Prostate gland (tissue), 2 donors: ENCODE measurements around the gene MAPKAPK3. TPM values are rescaled to one million over a fixed set of nuclear protein-coding genes. Genes with fewer than 3 reads are reported as not detected.

ENCODE experiments used
- DNase-seq: peaks from one replicate; pipeline ENCODE4 v3.0.0-alpha.2; 2019; ENCODE audit warnings: low spot score
- H3K27ac ChIP-seq, 2 donors: fragments of 200-600 bp; sonication (generic); 2 replicates each; pipeline ENCODE4 v1.5.1; 2017 to 2019
- H3K27me3 ChIP-seq: fragments of 200-600 bp; sonication (generic); replicated peaks from 2 replicates; pipeline ENCODE4 v1.5.1; 2019; ENCODE audit not compliant: insufficient read depth
- H3K36me3 ChIP-seq, 2 donors: fragments of 200-600 bp; sonication (generic); 1 replicate in 1 of 2; 2 replicates in 1 of 2; pipeline versions ENCODE4 v1.5.1 to v1.8.1; 2017 to 2019
- H3K4me1 ChIP-seq: fragments of 200-600 bp; sonication (generic); replicated peaks from 2 replicates; pipeline ENCODE4 v1.5.1; 2019
- H3K4me3 ChIP-seq, 2 donors: fragments of 200-600 bp; sonication (generic); 2 replicates each; pipeline ENCODE4 v1.5.1; 2017 to 2019
- H3K9me3 ChIP-seq: fragments of 200-600 bp; sonication (generic); 2 replicates; pipeline ENCODE4 v1.5.1; 2017
- CTCF ChIP-seq, 4 experiments: fragments of 200-600 bp in 2 of 4; fragments of 450-650 bp in 2 of 4; sonication (generic) in 2 of 4; IDR thresholded peaks; 1 replicate in 3 of 4; 2 replicates in 1 of 4; pipeline ENCODE4 v1.5.1; 2016 to 2019; ENCODE audit warnings: antibody characterized with exemption in 4 of 4, mild to moderate bottlenecking in 2 of 4, moderate library complexity in 2 of 4
- POLR2A ChIP-seq: fragments of 450-650 bp; IDR thresholded peaks from one replicate; pipeline ENCODE4 v1.6.1; 2016; ENCODE audit warnings: antibody characterized with exemption, mild to moderate bottlenecking
- POLR2AphosphoS5 ChIP-seq: sonication (generic); formaldehyde crosslinking; IDR thresholded peaks from one replicate; pipeline ENCODE4 v1.6.1; 2017; ENCODE audit warnings: antibody characterized with exemption
- WGBS: methylation state at CpG from one replicate; pipeline ENCODE4 v1.1.5; 2018; 5-methylcytosine and 5-hydroxymethylcytosine counted together
- intact Hi-C: fragments of 100-400 bp; cut with DNase I; formaldehyde crosslinking; loops from one replicate; pipeline ENCODE4 v1.14.2; 2022
- total RNA-seq, 2 donors: library from RNA; depleted of rRNA; stranded (reverse); fragments of >200 nt; gene quantifications; one replicate each; pipeline ENCODE4 v1.1.0, GENCODE V29; 2016

MAPKAPK3 gene
- total RNA-seq, 2 donors from 2014 or later = 33.2 to 52.3 TPM

GRCh38 chr3:50574444-50574831 lies 42.5 kb upstream of the MAPKAPK3 start:
- intact Hi-C loops = no loop called here
- H3K4me3 ChIP-seq = no peak overlapping the region

GRCh38 chr3:50575372-50575771 lies 41.6 kb upstream of the MAPKAPK3 start:
- H3K36me3 ChIP-seq = no peaks in the 10 kb centered on the region
- no peaks in the 10 kb centered on the region for H3K9me3 ChIP-seq
- no peaks in the 10 kb centered on the region for H3K4me1 ChIP-seq
- DNase-seq = no peak
- TF ChIP-seq POLR2AphosphoS5 (no peak), CTCF (IDR thresholded peaks at IDR 0.05) (no peak), POLR2A (no peak)
- intact Hi-C loops = no loop called here
- WGBS = 92% methylated on average over 6 of the region's 6 CpGs
- no peak overlapping the region for H3K27ac ChIP-seq
- no peaks in the 10 kb centered on the region for H3K27me3 ChIP-seq
- H3K4me3 ChIP-seq = no peak overlapping the region

More at GRCh38 chr3:50574444-50574831, 42.5 kb upstream of the MAPKAPK3 start:
- Histone ChIP-seq H3K27ac (no peak overlapping the region), H3K9me3 (no peaks in the 10 kb centered on the region), H3K4me1 (no peaks in the 10 kb centered on the region), H3K36me3 (no peaks in the 10 kb centered on the region), H3K27me3 (no peaks in the 10 kb centered on the region)
- WGBS = 88% methylated on average over 1 of the region's 1 CpG
- no peak for TF ChIP-seq CTCF (IDR thresholded peaks at IDR 0.05)
- no peak for TF ChIP-seq POLR2AphosphoS5
- DNase-seq = no peak

- intact Hi-C loops = no loop called here
- Histone ChIP-seq H3K4me1 (no peaks in the 10 kb centered on the region), H3K9me3 (no peaks in the 10 kb centered on the region), H3K4me3 (no peak overlapping the region), H3K36me3 (no peaks in the 10 kb centered on the region), H3K27ac (no peak overlapping the region), H3K27me3 (no peaks in the 10 kb centered on the region)
- no peak for DNase-seq
- WGBS = 98% methylated on average over 2 of the region's 2 CpGs
- no peak for TF ChIP-seq POLR2AphosphoS5
- no peak for TF ChIP-seq POLR2A
- no peak for TF ChIP-seq CTCF (IDR thresholded peaks at IDR 0.05)
Observed at GRCh38 chr3:50577348-50577747, 39.6 kb upstream of the MAPKAPK3 start.

GRCh38 chr3:50580683-50581458 lies 36.1 kb upstream of the MAPKAPK3 start:
- 85% methylated on average over 7 of the region's 9 CpGs for whole genome bisulfite sequencing
- no peak overlapping the region for H3K27ac ChIP-seq
- no peak overlapping the region for H3K4me3 ChIP-seq
- no peak for DNase-seq
- no peaks in the 10 kb centered on the region for H3K36me3 ChIP-seq
- TF ChIP-seq POLR2AphosphoS5 = no peak
- TF ChIP-seq CTCF (IDR thresholded peaks at IDR 0.05) = no peak
- H3K9me3 ChIP-seq = no peaks in the 10 kb centered on the region
- intact Hi-C loops = no loop called here
- H3K27me3 ChIP-seq = no peaks in the 10 kb centered on the region
- H3K4me1 ChIP-seq = no peaks in the 10 kb centered on the region

- DNase-seq = no peak
- no peak for TF ChIP-seq CTCF (IDR thresholded peaks at IDR 0.05)
- TF ChIP-seq POLR2AphosphoS5 = no peak
- TF ChIP-seq POLR2A = no peak
- no peak overlapping the region for H3K4me3 ChIP-seq
- 86% methylated on average over 2 of the region's 2 CpGs for WGBS
- H3K9me3 ChIP-seq = no peaks in the 10 kb centered on the region
- no peaks in the 10 kb centered on the region for H3K27me3 ChIP-seq
- intact Hi-C loops = no loop called here
- no peaks in the 10 kb centered on the region for H3K36me3 ChIP-seq
- H3K27ac ChIP-seq = no peak overlapping the region
- H3K4me1 ChIP-seq = no peaks in the 10 kb centered on the region
Observed at GRCh38 chr3:50581459-50581842, 35.5 kb upstream of the MAPKAPK3 start.
